Endothelial cell of hepatic sinusoid (primary cell): Measurements from ENCODE around the gene CACNG6.

Source experiments
- in situ Hi-C: cut with HindIII; loops from 2 replicates; pipeline ENCODE4 v1.10.0; 2017; ENCODE audit warnings: low sequenced_read_pairs

CACNG6 gene

GRCh38 chr19:54036542-54036941 is 45.1 kb downstream of the CACNG6 start:
- in situ Hi-C loops = loop anchor here (5.0 to 25.0 kb wide), 3 partner anchors 69 to 249 kb away; partner anchors contain the start of gene CACNG7

DNA sequence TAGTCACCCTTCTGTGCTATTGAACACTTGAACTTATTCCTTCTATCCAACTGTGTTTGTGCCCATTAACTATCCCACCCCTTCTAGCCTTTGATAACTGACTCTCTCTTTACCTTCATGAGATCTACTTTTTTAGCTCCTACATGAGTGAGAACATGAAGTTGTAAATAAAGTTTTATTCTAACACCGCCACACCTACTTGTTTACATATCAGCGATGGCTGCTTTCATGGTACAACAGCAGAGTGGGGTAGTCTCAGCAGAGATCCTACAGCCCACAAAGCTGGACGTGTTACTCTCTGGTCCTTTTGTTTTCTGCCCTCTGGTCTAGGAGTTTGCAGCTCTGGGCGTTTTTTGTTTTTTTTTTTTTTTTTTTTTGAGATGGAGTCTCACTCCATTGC is 48.6 kb downstream of the CACNG6 start:
- in situ Hi-C loops = loop anchor here (25.0 kb wide), 2 partner anchors 128 to 253 kb away; partner anchors contain the start of gene CACNG7

GRCh38 chr19:54041969-54042606 is 50.7 kb downstream of the CACNG6 start:
- in situ Hi-C loops = loop anchor here (25.0 kb wide), 2 partner anchors 130 to 255 kb away; partner anchors contain the start of gene CACNG7

DNA sequence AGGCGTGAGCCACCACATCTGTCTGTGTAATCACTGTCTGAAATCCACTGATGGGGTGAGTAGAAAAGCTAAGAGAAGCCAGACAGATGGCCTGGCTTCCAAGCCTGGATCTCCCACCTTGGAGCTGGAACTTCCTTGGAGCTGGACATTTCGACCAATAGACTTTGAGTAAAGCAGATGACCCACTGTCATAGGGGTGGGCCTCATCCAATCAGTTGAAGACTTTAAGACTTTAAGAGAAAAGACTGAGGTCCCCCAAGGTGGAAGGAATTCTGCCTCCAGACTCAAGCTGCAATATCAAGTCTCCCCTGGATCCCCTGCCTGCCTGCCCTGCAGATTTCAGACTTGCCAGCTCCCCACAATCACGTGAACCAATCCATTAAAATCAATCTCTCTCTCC is 51.6 kb downstream of the CACNG6 start:
- in situ Hi-C loops = loop anchor here (25.0 kb wide), 2 partner anchors 131 to 256 kb away; partner anchors contain the start of gene CACNG7

DNA sequence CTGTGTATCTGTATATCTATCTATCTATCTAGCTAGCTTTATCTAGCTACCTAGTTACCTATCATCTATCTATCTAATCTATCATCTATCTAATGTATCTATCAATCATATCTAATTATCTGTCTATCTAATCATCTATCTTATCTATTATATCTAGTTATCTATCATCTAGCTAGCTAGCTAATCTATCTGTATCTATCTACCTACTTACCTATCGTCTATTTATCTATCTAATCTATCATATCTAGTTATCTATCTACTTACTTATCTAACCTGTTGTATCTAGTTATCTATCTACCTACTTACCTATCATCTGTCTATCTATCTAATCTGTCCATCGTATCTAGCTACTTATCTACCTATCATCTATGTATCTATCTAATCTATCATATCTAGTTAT is 54.3 kb downstream of the CACNG6 start:
- in situ Hi-C loops = loop anchor here (25.0 kb wide), 2 partner anchors 133 to 258 kb away; partner anchors contain the start of gene CACNG7

GRCh38 chr19:54047616-54048015 is 56.2 kb downstream of the CACNG6 start:
- in situ Hi-C loops = loop anchor here (25.0 kb wide), 2 partner anchors 135 to 260 kb away; partner anchors contain the start of gene CACNG7
